ENCODE data around the gene CLASP1.
A peak's percentile ranks its signal among the peaks of the same experiment; 100 is the strongest.

CLASP1 gene

GRCh38 chr2:121501554-121501953, 147.7 kb downstream of the CLASP1 start:
- TF ChIP-seq CTCF (IDR thresholded peaks at IDR 0.05; ENCODE audit: extremely low read depth, missing control alignments) = no peak
- DNase-seq (ENCODE audit: low spot score) = no peak

- peak; percentile 30 for DNase-seq (ENCODE audit: low spot score)
- TF ChIP-seq CTCF (IDR thresholded peaks at IDR 0.05; ENCODE audit: extremely low read depth, missing control alignments) = no peak
Measured at GRCh38 chr2:121501031-121501430, 148.2 kb downstream of the CLASP1 start.

GRCh38 chr2:121498731-121499130, 150.5 kb downstream of the CLASP1 start:
- no peak for TF ChIP-seq CTCF (IDR thresholded peaks at IDR 0.05; ENCODE audit: extremely low read depth, missing control alignments)
- DNase-seq (ENCODE audit: low spot score) = no peak

GRCh38 chr2:121492409-121492808, 156.9 kb downstream of the CLASP1 start:
- no peak for DNase-seq (ENCODE audit: low spot score)
- no peak for TF ChIP-seq CTCF (IDR thresholded peaks at IDR 0.05; ENCODE audit: extremely low read depth, missing control alignments)

- TF ChIP-seq CTCF (IDR thresholded peaks at IDR 0.05; ENCODE audit: extremely low read depth, missing control alignments) = no peak
- no peak for DNase-seq (ENCODE audit: low spot score)
Measured at GRCh38 chr2:121491518-121491917, 157.7 kb downstream of the CLASP1 start.

- no peak for DNase-seq (ENCODE audit: low spot score)
Measured at GRCh38 chr2:121490584-121491133, 158.6 kb downstream of the CLASP1 start.

More at GRCh38 chr2:121490584-121491133, 158.6 kb downstream of the CLASP1 start:
- no peak for TF ChIP-seq CTCF (IDR thresholded peaks at IDR 0.05; ENCODE audit: extremely low read depth, missing control alignments)
